ENCODE measurements around the gene ADAM12.

DNA sequence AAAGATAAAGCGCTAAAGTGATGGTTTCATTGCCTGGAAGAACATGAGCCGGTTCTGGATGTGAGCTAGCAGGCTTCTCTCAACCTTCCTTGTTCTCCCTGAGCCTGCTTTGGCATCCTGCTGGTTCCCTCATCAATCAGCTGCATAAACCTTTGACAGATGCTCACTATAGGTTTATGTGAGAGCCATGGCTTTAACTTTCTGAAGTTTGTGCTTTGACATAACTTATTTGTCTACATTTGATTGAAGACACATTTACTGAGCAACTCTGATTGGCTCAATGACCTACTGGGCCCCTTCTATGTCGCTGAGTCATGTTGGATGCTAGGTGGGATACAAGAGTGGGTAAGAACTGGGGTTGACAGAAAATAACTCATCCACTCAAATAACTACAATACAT lies 192.0 kb downstream of the ADAM12 start:
- TF ChIP-seq POLR2A (IDR thresholded peaks at IDR 0.05) (no peak), POLR2AphosphoS5 (IDR thresholded peaks at IDR 0.05; ENCODE audit: insufficient read depth in 1 of 2, low read depth in 1 of 2) (no peak)
- TF ChIP-seq, protein P1, sequence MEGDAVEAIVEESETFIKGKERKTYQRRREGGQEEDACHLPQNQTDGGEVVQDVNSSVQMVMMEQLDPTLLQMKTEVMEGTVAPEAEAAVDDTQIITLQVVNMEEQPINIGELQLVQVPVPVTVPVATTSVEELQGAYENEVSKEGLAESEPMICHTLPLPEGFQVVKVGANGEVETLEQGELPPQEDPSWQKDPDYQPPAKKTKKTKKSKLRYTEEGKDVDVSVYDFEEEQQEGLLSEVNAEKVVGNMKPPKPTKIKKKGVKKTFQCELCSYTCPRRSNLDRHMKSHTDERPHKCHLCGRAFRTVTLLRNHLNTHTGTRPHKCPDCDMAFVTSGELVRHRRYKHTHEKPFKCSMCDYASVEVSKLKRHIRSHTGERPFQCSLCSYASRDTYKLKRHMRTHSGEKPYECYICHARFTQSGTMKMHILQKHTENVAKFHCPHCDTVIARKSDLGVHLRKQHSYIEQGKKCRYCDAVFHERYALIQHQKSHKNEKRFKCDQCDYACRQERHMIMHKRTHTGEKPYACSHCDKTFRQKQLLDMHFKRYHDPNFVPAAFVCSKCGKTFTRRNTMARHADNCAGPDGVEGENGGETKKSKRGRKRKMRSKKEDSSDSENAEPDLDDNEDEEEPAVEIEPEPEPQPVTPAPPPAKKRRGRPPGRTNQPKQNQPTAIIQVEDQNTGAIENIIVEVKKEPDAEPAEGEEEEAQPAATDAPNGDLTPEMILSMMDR (IDR thresholded peaks at IDR 0.05): no peak
